ENCODE measurements around the gene PPY. TPM values are rescaled to one million over a fixed set of nuclear protein-coding genes. Genes with fewer than 3 reads are reported as not detected.
A peak's percentile ranks its signal among the peaks of the same experiment; 100 is the strongest.

The PPY gene
- polyA plus RNA-seq, 3 donors, result not detected

- Histone ChIP-seq H3K4me1 (ENCODE audit: control insufficient read depth in 1 of 2, insufficient read depth in 2 of 2, low read length in 2 of 2) (peaks cover 5 to 6% of the 10 kb centered on the region in 2 donors), H3K36me3 (replicated peaks in 1 of 2; ENCODE audit: control insufficient read depth in 1 of 2, insufficient read depth in 2 of 2, low read length in 2 of 2) (no peaks in the 10 kb centered on the region), H3K4me2 (replicated peaks; ENCODE audit: extremely low read depth, low read length, poor library complexity, severe bottlenecking) (peak within 1 kb of the TSS; percentile 14), H3K79me2 (ENCODE audit: insufficient read depth, low read length) (no peaks in the 10 kb centered on the region), H3K9me3 (replicated peaks in 1 of 2; ENCODE audit: control insufficient read depth in 1 of 2, insufficient read depth in 1 of 2, low read length in 2 of 2) (peaks cover 0 to 12% of the 10 kb centered on the region in 2 donors), H2AFZ (ENCODE audit: insufficient read depth, low read depth, low read length, poor library complexity, severe bottlenecking) (peak within 1 kb of the TSS; percentile 23), H3K9ac (ENCODE audit: insufficient read depth, low read length, poor library complexity, severe bottlenecking) (no peak within 1 kb of the TSS), H3K4me3 (replicated peaks in 1 of 3; ENCODE audit: low read depth in 2 of 3, low read length in 3 of 3) (no peak within 1 kb of the TSS), H4K20me1 (ENCODE audit: insufficient read depth, low read length) (no peaks in the 10 kb centered on the region), H3K27me3 (ENCODE audit: control insufficient read depth in 2 of 2, insufficient read depth in 2 of 2, low read length in 2 of 2) (peaks cover 17 to 50% of the 10 kb centered on the region in 2 donors), H3K27ac (ENCODE audit: low read depth in 1 of 2, low read length in 2 of 2) (no peak within 1 kb of the TSS)
- Mint-ChIP-seq H3K27me3 (ENCODE audit: low read depth in 3 of 3) (peaks cover 39 to 59% (median 53%) of the 10 kb centered on the region in 3 donors), H3K9me3 (peaks cover 0 to 14% (median 0%) of the 10 kb centered on the region in 7 donors), H3K4me1 (peaks cover 7% of the 10 kb centered on the region), H3K4me3 (peak within 1 kb of the TSS in 1 of 2 donors; percentile 81), H3K27ac (peak within 1 kb of the TSS in 1 of 7 donors; percentile 61), H3K36me3 (no peaks in the 10 kb centered on the region)
- DNase-seq, result no peak
- intact Hi-C loops (cut with micrococcal nuclease), result no loop called here
- no peak for TF ChIP-seq CTCF (IDR thresholded peaks at IDR 0.05)
- WGBS (ENCODE audit: insufficient coverage), result 70% methylated on average over 6 of the region's 11 CpGs
These were observed 11.5 kb upstream of the PPY start, which contains the start of gene PYY for GRCh38 chr17:43953746-43954145. Gene PYY, minus strand, starts transcription at chr17:43953940. Its CDS starts 457 bp downstream, at chr17:43953483.

- intact Hi-C loops (cut with micrococcal nuclease), result no loop called here
- Mint-ChIP-seq H3K27me3 (ENCODE audit: low read depth in 3 of 3) (peaks cover 39 to 57% (median 55%) of the 10 kb centered on the region in 3 donors), H3K4me1 (peaks cover 9% of the 10 kb centered on the region), H3K4me3 (peak overlapping the region in 1 of 2 donors; percentile 81), H3K9me3 (peaks cover 0 to 14% (median 0%) of the 10 kb centered on the region in 7 donors), H3K27ac (peak overlapping the region in 1 of 7 donors; percentile 61), H3K36me3 (no peaks in the 10 kb centered on the region)
- Histone ChIP-seq H3K36me3 (replicated peaks in 1 of 2; ENCODE audit: control insufficient read depth in 1 of 2, insufficient read depth in 2 of 2, low read length in 2 of 2) (no peaks in the 10 kb centered on the region), H3K27me3 (ENCODE audit: control insufficient read depth in 2 of 2, insufficient read depth in 2 of 2, low read length in 2 of 2) (peaks cover 17 to 50% of the 10 kb centered on the region in 2 donors), H4K20me1 (ENCODE audit: insufficient read depth, low read length) (no peaks in the 10 kb centered on the region), H3K4me2 (replicated peaks; ENCODE audit: extremely low read depth, low read length, poor library complexity, severe bottlenecking) (peak overlapping the region; percentile 14), H3K79me2 (ENCODE audit: insufficient read depth, low read length) (no peaks in the 10 kb centered on the region), H3K27ac (ENCODE audit: low read depth in 1 of 2, low read length in 2 of 2) (no peak overlapping the region), H3K9ac (ENCODE audit: insufficient read depth, low read length, poor library complexity, severe bottlenecking) (no peak overlapping the region), H3K4me3 (replicated peaks in 1 of 3; ENCODE audit: low read depth in 2 of 3, low read length in 3 of 3) (no peak overlapping the region), H3K4me1 (ENCODE audit: control insufficient read depth in 1 of 2, insufficient read depth in 2 of 2, low read length in 2 of 2) (peaks cover 8 to 9% of the 10 kb centered on the region in 2 donors), H2AFZ (ENCODE audit: insufficient read depth, low read depth, low read length, poor library complexity, severe bottlenecking) (peak overlapping the region; percentile 23), H3K9me3 (replicated peaks in 1 of 2; ENCODE audit: control insufficient read depth in 1 of 2, insufficient read depth in 1 of 2, low read length in 2 of 2) (peaks cover 0 to 12% of the 10 kb centered on the region in 2 donors)
- no peak for TF ChIP-seq CTCF (IDR thresholded peaks at IDR 0.05)
- 13% methylated on average over 79 of the region's 82 CpGs for WGBS (ENCODE audit: insufficient coverage)
- no peak for DNase-seq
These were observed 10.7 kb upstream of the PPY start for GRCh38 chr17:43952724-43953666.
